ENCODE results near the gene STK32A.

Gene STK32A

GRCh38 chr5:147245381-147246165, 10.7 kb downstream of the STK32A start:
- H3K4me3 ChIP-seq (ENCODE audit: low read depth, low read length), result no peak overlapping the region
- no peak for TF ChIP-seq CTCF (IDR thresholded peaks at IDR 0.05; ENCODE audit: insufficient read depth, low read depth, low read length, missing control alignments)

GRCh38 chr5:147248561-147248960, 13.7 kb downstream of the STK32A start:
- TF ChIP-seq CTCF (IDR thresholded peaks at IDR 0.05; ENCODE audit: insufficient read depth, low read depth, low read length, missing control alignments), result no peak
- H3K4me3 ChIP-seq (ENCODE audit: low read depth, low read length), result no peak overlapping the region
- no peak for DNase-seq (ENCODE audit: low read depth)

More at GRCh38 chr5:147245381-147246165, 10.7 kb downstream of the STK32A start:
- DNase-seq (ENCODE audit: low read depth), result no peak

GRCh38 chr5:147259837-147260236, 25.0 kb downstream of the STK32A start:
- no peak overlapping the region for H3K4me3 ChIP-seq (ENCODE audit: low read depth, low read length)
- no peak for TF ChIP-seq CTCF (IDR thresholded peaks at IDR 0.05; ENCODE audit: insufficient read depth, low read depth, low read length, missing control alignments)
- DNase-seq (ENCODE audit: low read depth), result no peak

GRCh38 chr5:147267082-147267832, 32.4 kb downstream of the STK32A start:
- DNase-seq (ENCODE audit: low read depth), result no peak
- H3K4me3 ChIP-seq (ENCODE audit: low read depth, low read length), result no peak overlapping the region
- TF ChIP-seq CTCF (IDR thresholded peaks at IDR 0.05; ENCODE audit: insufficient read depth, low read depth, low read length, missing control alignments), result no peak

GRCh38 chr5:147276497-147276896, 41.7 kb downstream of the STK32A start:
- no peak overlapping the region for H3K4me3 ChIP-seq (ENCODE audit: low read depth, low read length)
- TF ChIP-seq CTCF (IDR thresholded peaks at IDR 0.05; ENCODE audit: insufficient read depth, low read depth, low read length, missing control alignments), result no peak
- no peak for DNase-seq (ENCODE audit: low read depth)

- H3K4me3 ChIP-seq (ENCODE audit: low read depth, low read length), result no peak overlapping the region
- no peak for DNase-seq (ENCODE audit: low read depth)
- no peak for TF ChIP-seq CTCF (IDR thresholded peaks at IDR 0.05; ENCODE audit: insufficient read depth, low read depth, low read length, missing control alignments)
These were observed 51.5 kb downstream of the STK32A start for GRCh38 chr5:147286296-147286695.
